Transverse colon (tissue), 4 donors: ENCODE results near the gene SLC28A3. TPM values are rescaled to one million over a fixed set of nuclear protein-coding genes. Genes with fewer than 3 reads are reported as not detected.

ENCODE experiments used
- DNase-seq: peaks from one replicate; pipeline ENCODE4 v3.0.0-alpha.2; 2019
- H3K27ac ChIP-seq, 4 donors: fragments of 200-600 bp; sonication (generic); 2 replicates each; pipeline ENCODE4 v1.5.1; 2016 to 2018; ENCODE audit warnings: inconsistent platforms in 4 of 4
- H3K27me3 ChIP-seq: fragments of 200-600 bp; sonication (generic); 2 replicates; pipeline ENCODE4 v1.5.1; 2017; ENCODE audit warnings: inconsistent platforms
- H3K36me3 ChIP-seq, 4 donors: fragments of 200-600 bp; sonication (generic); 2 replicates each; pipeline ENCODE4 v1.5.1; 2017 to 2019; ENCODE audit warnings: inconsistent platforms in 4 of 4
- H3K4me1 ChIP-seq, 4 donors: fragments of 200-600 bp; sonication (generic); 2 replicates each; pipeline ENCODE4 v1.5.1; 2017 to 2020; ENCODE audit warnings: inconsistent platforms in 4 of 4
- H3K4me3 ChIP-seq, 4 donors: fragments of 200-600 bp; sonication (generic); 1 replicate in 1 of 4; 2 replicates in 3 of 4; pipeline versions ENCODE4 v1.5.1 to v1.6.1; 2017 to 2019; ENCODE audit warnings: inconsistent platforms in 4 of 4
- H3K9me3 ChIP-seq, 2 donors: fragments of 200-600 bp; sonication (generic); 2 replicates each; pipeline ENCODE4 v1.5.1; 2017 to 2019; ENCODE audit warnings: inconsistent platforms in 2 of 2
- EP300 ChIP-seq: sonication (generic); formaldehyde crosslinking; IDR thresholded peaks from one replicate; pipeline ENCODE4 v1.6.1; 2017; ENCODE audit warnings: antibody characterized with exemption, low read depth
- POLR2A ChIP-seq: fragments of 450-650 bp; IDR thresholded peaks from one replicate; pipeline ENCODE4 v1.6.1; 2016; ENCODE audit warnings: antibody characterized with exemption, mild to moderate bottlenecking, moderate library complexity
- POLR2AphosphoS5 ChIP-seq, 3 donors: sonication (generic); formaldehyde crosslinking; IDR thresholded peaks; one replicate each; pipeline ENCODE4 v1.6.1; 2016; ENCODE audit warnings: antibody characterized with exemption in 3 of 3
- WGBS, 2 donors: methylation state at CpG; one replicate each; pipeline ENCODE4 v1.1.5; 2018; ENCODE audit warnings: low coverage in 1 of 2; 5-methylcytosine and 5-hydroxymethylcytosine counted together
- in situ Hi-C, 4 donors: fragments of 200-750 bp; cut with MboI; loops; one replicate each; pipeline versions ENCODE4 v1.15.0 to v1.15.1; 2017; ENCODE audit warnings: low sequenced_read_pairs in 3 of 4, low pct_ligation_motif_present in 1 of 4, low pct_unique_long_range_greater_than_20kb in 1 of 4
- intact Hi-C: fragments of 100-400 bp; cut with DNase I; formaldehyde crosslinking; loops from one replicate; pipeline ENCODE4 v1.15.1; 2023; ENCODE audit warnings: low total_unique reads
- total RNA-seq, 4 donors: library from RNA; depleted of rRNA; stranded (reverse); fragments of >200 nt; gene quantifications; one replicate each; pipeline ENCODE4 v1.1.0, GENCODE V29; 2016
- TF ChIP-seq, protein P1 (sequence below), 5 experiments: fragments of 200-600 bp in 3 of 5; fragments of 450-650 bp in 2 of 5; sonication (generic) in 3 of 5; IDR thresholded peaks; 1 replicate in 2 of 5; 2 replicates in 3 of 5; pipeline ENCODE4 v1.5.1; 2016 to 2017; ENCODE audit warnings: antibody characterized with exemption in 5 of 5, inconsistent platforms in 3 of 5, mild to moderate bottlenecking in 2 of 5, moderate library complexity in 1 of 5

Gene SLC28A3
- total RNA-seq, 4 donors from 2014 or later = 0.16 to 1.2 (median 0.41) TPM; not detected in 1

DNA sequence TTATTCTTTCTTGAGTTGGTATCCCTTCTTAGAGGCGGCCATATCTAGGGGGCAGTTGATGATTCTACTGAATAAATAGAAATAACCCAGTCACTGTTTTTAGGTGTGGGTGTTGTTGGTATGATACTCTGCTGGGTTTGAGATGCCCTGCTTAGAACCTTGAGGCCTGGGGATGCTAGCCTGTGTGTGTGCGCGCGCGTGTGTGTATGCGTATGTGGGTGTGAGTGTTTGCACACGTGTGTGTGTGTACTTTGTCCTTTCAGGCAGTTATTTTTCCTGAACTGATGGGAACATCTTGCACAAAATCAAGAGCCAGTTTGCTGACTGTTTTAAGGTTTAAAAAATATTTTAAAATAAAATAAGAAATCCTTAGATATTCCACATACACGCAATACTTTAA, 3.3 kb downstream of the SLC28A3 start:
- in situ Hi-C loops (no loop called here), intact Hi-C loops (no loop called here)
- H3K4me1 ChIP-seq = peaks cover 0 to 10% (median 1%) of the 10 kb centered on the region in 4 donors
- no peaks in the 10 kb centered on the region for H3K9me3 ChIP-seq
- H3K27me3 ChIP-seq = no peaks in the 10 kb centered on the region
- TF ChIP-seq, protein P1, sequence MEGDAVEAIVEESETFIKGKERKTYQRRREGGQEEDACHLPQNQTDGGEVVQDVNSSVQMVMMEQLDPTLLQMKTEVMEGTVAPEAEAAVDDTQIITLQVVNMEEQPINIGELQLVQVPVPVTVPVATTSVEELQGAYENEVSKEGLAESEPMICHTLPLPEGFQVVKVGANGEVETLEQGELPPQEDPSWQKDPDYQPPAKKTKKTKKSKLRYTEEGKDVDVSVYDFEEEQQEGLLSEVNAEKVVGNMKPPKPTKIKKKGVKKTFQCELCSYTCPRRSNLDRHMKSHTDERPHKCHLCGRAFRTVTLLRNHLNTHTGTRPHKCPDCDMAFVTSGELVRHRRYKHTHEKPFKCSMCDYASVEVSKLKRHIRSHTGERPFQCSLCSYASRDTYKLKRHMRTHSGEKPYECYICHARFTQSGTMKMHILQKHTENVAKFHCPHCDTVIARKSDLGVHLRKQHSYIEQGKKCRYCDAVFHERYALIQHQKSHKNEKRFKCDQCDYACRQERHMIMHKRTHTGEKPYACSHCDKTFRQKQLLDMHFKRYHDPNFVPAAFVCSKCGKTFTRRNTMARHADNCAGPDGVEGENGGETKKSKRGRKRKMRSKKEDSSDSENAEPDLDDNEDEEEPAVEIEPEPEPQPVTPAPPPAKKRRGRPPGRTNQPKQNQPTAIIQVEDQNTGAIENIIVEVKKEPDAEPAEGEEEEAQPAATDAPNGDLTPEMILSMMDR (IDR thresholded peaks at IDR 0.05) = no peak
- TF ChIP-seq POLR2AphosphoS5 (IDR thresholded peaks at IDR 0.05) = no peak
- no peak for TF ChIP-seq EP300
- TF ChIP-seq POLR2A = no peak
- no peak overlapping the region for H3K4me3 ChIP-seq
- H3K36me3 ChIP-seq = no peaks in the 10 kb centered on the region
- no peak overlapping the region for H3K27ac ChIP-seq
- DNase-seq = no peak
- 62 to 95% methylated on average over 2 to 8 of the region's 8 CpGs for WGBS, 2 donors

DNA sequence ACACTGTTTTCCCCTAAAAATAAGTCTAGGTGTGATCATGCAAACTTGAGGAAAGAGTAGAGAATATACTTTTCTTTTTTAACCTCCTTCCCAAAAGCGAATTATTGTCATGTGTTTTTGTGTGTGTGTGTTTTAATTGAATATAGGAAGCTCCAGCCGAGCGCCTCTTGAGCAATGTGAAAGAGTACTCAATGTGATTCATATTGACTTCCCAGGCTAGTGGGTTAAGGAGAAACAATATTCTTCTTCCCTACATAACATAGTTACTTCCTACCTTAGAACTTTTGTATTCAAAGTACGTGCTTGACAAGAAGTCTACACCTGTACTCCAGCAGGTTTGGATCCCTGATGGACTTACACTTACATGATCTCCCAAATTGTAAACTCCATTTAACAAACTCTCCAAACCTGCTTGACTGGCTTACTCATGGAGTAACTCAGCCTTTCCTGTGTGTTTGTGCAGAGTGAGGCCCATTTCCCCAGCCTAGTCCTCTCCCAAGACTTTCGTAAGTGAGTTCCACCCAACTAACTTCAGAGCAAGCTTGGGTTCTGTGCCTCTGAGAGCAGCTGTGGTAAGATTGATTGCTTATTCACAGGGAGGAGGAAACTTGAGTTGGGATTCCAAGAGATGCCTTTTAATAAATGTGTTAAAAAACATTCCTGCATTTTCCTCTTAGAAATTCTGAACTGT, 9.3 kb downstream of the SLC28A3 start:
- H3K27ac ChIP-seq = no peak overlapping the region
- 77 to 85% methylated on average over 3 to 5 of the region's 5 CpGs for WGBS, 2 donors
- H3K9me3 ChIP-seq = peaks cover 0 to 11% of the 10 kb centered on the region in 2 donors

DNA sequence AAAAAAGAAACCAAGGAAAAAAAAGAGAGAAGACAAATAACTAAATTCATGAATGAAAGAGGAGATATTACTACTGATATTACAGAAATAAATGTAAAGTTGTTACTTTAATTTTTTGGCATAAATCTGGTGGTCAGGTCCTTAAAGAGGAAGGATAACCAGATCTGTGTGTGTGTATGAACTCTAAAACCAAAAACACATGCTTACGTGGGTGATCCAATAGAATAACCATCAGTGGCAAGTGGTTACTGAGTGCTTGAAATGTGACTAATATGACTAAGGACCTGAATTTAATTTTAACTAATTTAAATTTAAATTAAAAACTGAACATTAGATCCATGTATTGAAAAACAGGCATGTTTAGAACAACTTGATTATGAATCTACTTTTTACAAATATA, 10.3 kb downstream of the SLC28A3 start:
- no peak for DNase-seq
- 80 to 83% methylated on average over 1 of the region's 1 CpG for WGBS, 2 donors
- TF ChIP-seq EP300 (no peak), POLR2A (no peak), POLR2AphosphoS5 (IDR thresholded peaks at IDR 0.05) (no peak)
- TF ChIP-seq, protein P1 (IDR thresholded peaks at IDR 0.05) = no peak
- H3K4me3 ChIP-seq = no peak overlapping the region
- peaks cover 0 to 11% of the 10 kb centered on the region in 2 donors for H3K9me3 ChIP-seq
- peaks cover 0 to 10% (median 0%) of the 10 kb centered on the region in 4 donors for H3K4me1 ChIP-seq
- no peaks in the 10 kb centered on the region for H3K27me3 ChIP-seq
- no peak overlapping the region for H3K27ac ChIP-seq
- intact Hi-C loops (no loop called here), in situ Hi-C loops (no loop called here)
- H3K36me3 ChIP-seq = no peaks in the 10 kb centered on the region

More for the DNA sequence above, 9.3 kb downstream of the SLC28A3 start:
- in situ Hi-C loops = no loop called here
- no peak for TF ChIP-seq EP300
- no peak for TF ChIP-seq POLR2A
- Histone ChIP-seq H3K36me3 (no peaks in the 10 kb centered on the region), H3K4me1 (peaks cover 0 to 5% (median 0%) of the 10 kb centered on the region in 4 donors), H3K4me3 (no peak overlapping the region), H3K27me3 (no peaks in the 10 kb centered on the region)
- DNase-seq = no peak
- intact Hi-C loops = no loop called here

DNA sequence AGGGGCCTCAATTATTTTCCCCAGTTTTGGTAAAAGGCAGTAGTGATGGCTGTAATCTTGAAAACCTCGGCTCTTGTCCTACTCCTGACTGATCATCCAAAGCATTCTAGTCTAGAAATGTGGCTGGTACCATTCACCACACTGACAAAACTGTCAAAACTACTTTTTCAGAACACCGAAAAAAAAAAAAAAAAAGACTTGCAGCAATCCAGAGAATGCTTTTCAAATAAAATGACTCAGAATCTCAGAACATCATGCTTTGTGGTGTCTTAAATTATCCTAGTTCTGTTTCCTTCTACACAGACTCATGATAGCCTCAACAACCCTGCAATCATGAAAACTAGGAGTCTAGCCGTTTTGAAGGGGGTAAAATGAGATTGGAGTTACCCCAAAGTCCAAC, 13.4 kb downstream of the SLC28A3 start:
- whole genome bisulfite sequencing, 2 donors = 84 to 90% methylated on average over 2 to 3 of the region's 3 CpGs
- DNase-seq = no peak
- Histone ChIP-seq H3K27me3 (no peaks in the 10 kb centered on the region), H3K9me3 (peaks cover 0 to 11% of the 10 kb centered on the region in 2 donors), H3K4me3 (no peak overlapping the region), H3K27ac (no peak overlapping the region), H3K4me1 (peaks cover 0 to 14% (median 0%) of the 10 kb centered on the region in 4 donors), H3K36me3 (no peaks in the 10 kb centered on the region)
- in situ Hi-C loops = no loop called here
- TF ChIP-seq POLR2AphosphoS5 (IDR thresholded peaks at IDR 0.05) (no peak), EP300 (no peak), POLR2A (no peak)
- TF ChIP-seq, protein P1 (IDR thresholded peaks at IDR 0.05) = no peak
- intact Hi-C loops = no loop called here
